GM12865 (cell line): Measurements from ENCODE around the gene TOX2.

ENCODE experiments used
- DNase-seq: peaks from one replicate; pipeline ENCODE4 v3.0.0; 2010; ENCODE audit warnings: low read depth
- H3K4me3 ChIP-seq: 2 replicates; pipeline ENCODE4 v1.5.1; 2011; ENCODE audit warnings: mild to moderate bottlenecking, low read depth, low read length, control low read depth
- TF ChIP-seq, protein P1 (sequence below): IDR thresholded peaks from 2 replicates; pipeline ENCODE4 v1.5.1; 2011; ENCODE audit warnings: low read length, control low read depth, low read depth, inconsistent platforms; ENCODE audit not compliant: insufficient read depth; ENCODE audit errors: missing control alignments

The TOX2 gene

GRCh38 chr20:43969501-43970182 lies 55.0 kb downstream of the TOX2 start:
- H3K4me3 ChIP-seq = no peak overlapping the region
- TF ChIP-seq, protein P1, sequence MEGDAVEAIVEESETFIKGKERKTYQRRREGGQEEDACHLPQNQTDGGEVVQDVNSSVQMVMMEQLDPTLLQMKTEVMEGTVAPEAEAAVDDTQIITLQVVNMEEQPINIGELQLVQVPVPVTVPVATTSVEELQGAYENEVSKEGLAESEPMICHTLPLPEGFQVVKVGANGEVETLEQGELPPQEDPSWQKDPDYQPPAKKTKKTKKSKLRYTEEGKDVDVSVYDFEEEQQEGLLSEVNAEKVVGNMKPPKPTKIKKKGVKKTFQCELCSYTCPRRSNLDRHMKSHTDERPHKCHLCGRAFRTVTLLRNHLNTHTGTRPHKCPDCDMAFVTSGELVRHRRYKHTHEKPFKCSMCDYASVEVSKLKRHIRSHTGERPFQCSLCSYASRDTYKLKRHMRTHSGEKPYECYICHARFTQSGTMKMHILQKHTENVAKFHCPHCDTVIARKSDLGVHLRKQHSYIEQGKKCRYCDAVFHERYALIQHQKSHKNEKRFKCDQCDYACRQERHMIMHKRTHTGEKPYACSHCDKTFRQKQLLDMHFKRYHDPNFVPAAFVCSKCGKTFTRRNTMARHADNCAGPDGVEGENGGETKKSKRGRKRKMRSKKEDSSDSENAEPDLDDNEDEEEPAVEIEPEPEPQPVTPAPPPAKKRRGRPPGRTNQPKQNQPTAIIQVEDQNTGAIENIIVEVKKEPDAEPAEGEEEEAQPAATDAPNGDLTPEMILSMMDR = no peak
- DNase-seq = no peak

GRCh38 chr20:43971267-43971666 lies 56.6 kb downstream of the TOX2 start:
- H3K4me3 ChIP-seq = no peak overlapping the region
- TF ChIP-seq, protein P1 = no peak
- no peak for DNase-seq

DNA sequence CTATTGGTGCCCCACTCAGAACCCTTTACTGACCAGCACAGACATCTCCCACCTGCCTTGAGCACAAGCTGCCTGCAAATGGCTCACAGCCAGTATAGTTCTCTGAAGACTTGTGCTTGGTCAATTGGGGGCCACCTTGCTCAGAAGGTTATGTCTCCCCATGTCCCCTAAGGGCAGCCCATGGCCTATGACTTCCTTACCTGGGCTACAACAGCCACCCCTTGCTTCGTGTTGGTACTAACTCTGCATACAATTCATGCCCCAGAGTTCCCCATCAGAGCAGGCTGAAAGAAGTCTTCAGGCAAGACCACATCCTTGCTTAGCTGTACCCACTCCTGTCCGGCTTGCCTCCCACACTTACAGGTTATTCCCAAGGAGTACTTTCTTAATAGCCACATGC lies 57.4 kb downstream of the TOX2 start:
- no peak for DNase-seq
- no peak overlapping the region for H3K4me3 ChIP-seq
- TF ChIP-seq, protein P1 = no peak

DNA sequence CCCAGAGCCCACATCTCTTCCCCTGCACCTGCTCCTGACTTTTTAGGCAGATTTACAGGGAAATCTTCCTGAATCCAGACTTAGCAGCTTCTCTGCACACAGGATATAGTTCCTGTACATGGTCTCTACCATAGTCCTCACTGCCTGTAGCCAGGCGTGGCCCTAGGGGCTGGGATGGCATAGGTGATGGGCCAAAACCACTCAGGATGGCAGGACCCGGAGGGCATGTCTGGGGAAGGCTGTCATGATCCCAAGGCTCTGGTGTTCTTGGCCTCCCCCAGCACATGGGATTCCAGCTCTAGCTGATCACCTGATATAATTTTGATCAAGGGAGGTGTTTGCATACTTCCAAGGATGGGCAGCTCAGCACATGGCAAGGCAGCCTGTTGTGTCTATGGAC lies 58.0 kb downstream of the TOX2 start:
- DNase-seq = no peak
- H3K4me3 ChIP-seq = no peak overlapping the region
- TF ChIP-seq, protein P1 = no peak

GRCh38 chr20:43973231-43973630 lies 58.6 kb downstream of the TOX2 start:
- DNase-seq = no peak
- H3K4me3 ChIP-seq = no peak overlapping the region
- TF ChIP-seq, protein P1 = no peak

DNA sequence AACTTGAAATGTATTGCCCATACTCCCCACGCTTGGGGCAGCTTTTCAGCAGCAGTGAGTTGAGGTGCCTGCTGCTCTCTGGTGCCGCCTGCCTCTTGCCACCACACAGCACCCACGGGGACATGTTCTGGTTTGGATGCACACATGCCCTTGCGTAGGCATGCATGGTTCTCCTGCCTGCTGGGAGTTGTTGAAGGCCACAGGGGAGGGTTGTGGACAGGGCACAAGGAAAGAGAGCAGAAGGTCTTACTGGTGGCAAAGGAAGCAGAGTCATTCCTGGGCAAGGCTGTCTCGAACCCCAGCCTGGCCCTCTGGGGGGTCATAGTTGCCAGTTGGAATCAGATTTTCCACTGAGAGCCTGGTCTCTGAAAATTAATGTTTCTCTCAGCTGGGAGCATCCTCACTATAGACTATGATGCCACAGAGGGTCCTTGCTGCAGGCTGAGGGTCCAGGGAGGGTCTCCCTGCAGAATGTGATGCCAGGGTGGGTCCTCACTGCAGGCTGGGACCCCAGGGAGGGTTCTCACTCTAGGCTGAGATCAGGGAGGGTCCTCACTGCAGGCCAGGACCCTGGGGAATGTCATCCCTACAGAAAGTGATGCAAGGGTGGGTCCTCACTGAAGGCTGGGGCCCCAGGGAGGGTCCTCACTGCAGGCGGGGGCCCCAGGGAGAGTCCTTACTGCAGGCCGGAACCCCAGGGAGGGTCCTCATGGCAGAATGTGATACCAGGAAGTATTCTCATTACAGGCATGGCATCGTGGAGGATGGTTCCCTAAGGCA lies 59.2 kb downstream of the TOX2 start:
- no peak for DNase-seq
- TF ChIP-seq, protein P1 = no peak
- H3K4me3 ChIP-seq = no peak overlapping the region

DNA sequence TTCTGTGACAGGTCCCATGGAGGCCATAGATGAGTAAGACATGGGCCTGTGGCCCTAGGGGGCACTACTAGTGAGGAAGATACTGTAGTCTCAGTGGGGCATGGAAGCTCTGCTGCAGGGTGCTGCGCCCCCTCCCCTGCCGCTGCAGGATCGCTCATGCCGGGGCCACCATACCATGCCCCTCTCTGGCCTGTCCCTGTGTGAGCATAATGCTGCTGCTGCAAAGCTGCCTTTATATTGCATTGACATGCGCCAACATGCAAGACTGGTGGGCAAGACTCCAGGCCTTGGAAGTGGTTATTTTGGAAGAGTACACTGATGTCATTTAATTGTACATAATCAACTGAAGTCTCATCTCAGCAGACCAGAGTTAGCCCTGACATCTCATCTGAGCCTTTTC lies 60.0 kb downstream of the TOX2 start:
- no peak for DNase-seq
- TF ChIP-seq, protein P1 = no peak
- H3K4me3 ChIP-seq = no peak overlapping the region
